ENCODE data around the gene FBL.

Gene FBL

GRCh38 chr19:39829702-39830275 is 16.4 kb downstream of the FBL start:
- no peak for TF ChIP-seq CTCF (conservative IDR thresholded peaks at IDR 0.05; ENCODE audit: low read depth, low read length)
- H3K9ac ChIP-seq, result no peak overlapping the region
- no peaks in the 10 kb centered on the region for H3K27me3 ChIP-seq (ENCODE audit: insufficient read depth, low read depth)
- H2AFZ ChIP-seq (ENCODE audit: low read depth), result no peak overlapping the region
- no peak overlapping the region for H3K4me3 ChIP-seq (IDR thresholded peaks at IDR 0.05; ENCODE audit: insufficient read depth, low read depth, low read length)
- H4K20me1 ChIP-seq (ENCODE audit: insufficient read depth), result no peaks in the 10 kb centered on the region
- H3K79me2 ChIP-seq (ENCODE audit: insufficient read depth, low read depth), result no peaks in the 10 kb centered on the region
- H3K4me1 ChIP-seq (ENCODE audit: low read depth, poor library complexity, severe bottlenecking), result peaks cover 28% of the 10 kb centered on the region
- H3K27ac ChIP-seq, result no peak overlapping the region
- H3K36me3 ChIP-seq (ENCODE audit: insufficient read depth), result no peaks in the 10 kb centered on the region
- no peak overlapping the region for H3K4me2 ChIP-seq

- Histone ChIP-seq H2AFZ (ENCODE audit: low read depth) (peak overlapping the region; percentile 28; the same call in 1 of the 2 replicates), H3K4me1 (ENCODE audit: low read depth, poor library complexity, severe bottlenecking) (peaks cover 23% of the 10 kb centered on the region), H3K27me3 (ENCODE audit: insufficient read depth, low read depth) (no peaks in the 10 kb centered on the region), H3K79me2 (ENCODE audit: insufficient read depth, low read depth) (no peaks in the 10 kb centered on the region), H3K4me2 (peak overlapping the region; percentile 62; the same call in 1 of the 2 replicates), H4K20me1 (ENCODE audit: insufficient read depth) (no peaks in the 10 kb centered on the region), H3K4me3 (IDR thresholded peaks at IDR 0.05; ENCODE audit: insufficient read depth, low read depth, low read length) (no peak overlapping the region), H3K9ac (peak overlapping the region; percentile 14; the same call in 1 of the 2 replicates), H3K36me3 (ENCODE audit: insufficient read depth) (no peaks in the 10 kb centered on the region), H3K27ac (peak overlapping the region; percentile 26; the same call in 1 of the 2 replicates)
- TF ChIP-seq CTCF (conservative IDR thresholded peaks at IDR 0.05; ENCODE audit: low read depth, low read length), result no peak
Observed at GRCh38 chr19:39828654-39829032, 17.5 kb downstream of the FBL start.

GRCh38 chr19:39828015-39828653 is 18.0 kb downstream of the FBL start:
- Histone ChIP-seq H3K27ac (peak overlapping the region; percentile 26; the same call in 1 of the 2 replicates), H4K20me1 (ENCODE audit: insufficient read depth) (no peaks in the 10 kb centered on the region), H3K4me3 (IDR thresholded peaks at IDR 0.05; ENCODE audit: insufficient read depth, low read depth, low read length) (no peak overlapping the region), H3K4me2 (peak overlapping the region; percentile 62), H3K4me1 (ENCODE audit: low read depth, poor library complexity, severe bottlenecking) (peaks cover 23% of the 10 kb centered on the region), H2AFZ (ENCODE audit: low read depth) (peak overlapping the region; percentile 28; the same call in 1 of the 2 replicates), H3K79me2 (ENCODE audit: insufficient read depth, low read depth) (no peaks in the 10 kb centered on the region), H3K27me3 (ENCODE audit: insufficient read depth, low read depth) (no peaks in the 10 kb centered on the region), H3K36me3 (ENCODE audit: insufficient read depth) (no peaks in the 10 kb centered on the region), H3K9ac (peak overlapping the region; percentile 14)
- TF ChIP-seq CTCF (conservative IDR thresholded peaks at IDR 0.05; ENCODE audit: low read depth, low read length), result no peak

- peaks cover 15% of the 10 kb centered on the region for H3K4me1 ChIP-seq (ENCODE audit: low read depth, poor library complexity, severe bottlenecking)
- no peaks in the 10 kb centered on the region for H3K79me2 ChIP-seq (ENCODE audit: insufficient read depth, low read depth)
- H3K4me3 ChIP-seq (IDR thresholded peaks at IDR 0.05; ENCODE audit: insufficient read depth, low read depth, low read length), result no peak overlapping the region
- H3K36me3 ChIP-seq (ENCODE audit: insufficient read depth), result no peaks in the 10 kb centered on the region
- H2AFZ ChIP-seq (ENCODE audit: low read depth), result no peak overlapping the region
- no peak overlapping the region for H3K27ac ChIP-seq
- no peak overlapping the region for H3K9ac ChIP-seq
- H4K20me1 ChIP-seq (ENCODE audit: insufficient read depth), result no peaks in the 10 kb centered on the region
- H3K27me3 ChIP-seq (ENCODE audit: insufficient read depth, low read depth), result no peaks in the 10 kb centered on the region
- no peak for TF ChIP-seq CTCF (conservative IDR thresholded peaks at IDR 0.05; ENCODE audit: low read depth, low read length)
- H3K4me2 ChIP-seq, result peak overlapping the region; percentile 62; the same call in 1 of the 2 replicates
Observed at GRCh38 chr19:39827216-39827615, 19.0 kb downstream of the FBL start.
